Activated CD4-positive, alpha-beta T cell treated with anti-CD3 and anti-CD28 coated beads for 36 hours (primary cell): ENCODE results near the gene TEX22. TPM values are rescaled to one million over a fixed set of nuclear protein-coding genes. Genes with fewer than 3 reads are reported as not detected.

ENCODE experiments used
- ATAC-seq: fragments of 200-7000 bp; cut with Tn5 transposase; one replicate; pipeline ENCODE4 v1.10.0; 2021; ENCODE audit warnings: mild to moderate bottlenecking, moderate library complexity
- CTCF ChIA-PET: fragments of 350-600 bp; sonication (Branson Sonifier 250); formaldehyde crosslinking; loops from one replicate; lab custom pipeline; 2021; ENCODE audit warnings: antibody characterized with exemption; lab: Charles Lee
- POLR2A ChIA-PET: fragments of 350-600 bp; sonication (Branson Sonifier 250); formaldehyde crosslinking; loops from one replicate; lab custom pipeline; 2021; ENCODE audit warnings: antibody characterized with exemption, inconsistent platforms; lab: Charles Lee
- DNase-seq: peaks from one replicate; pipeline ENCODE4 v3.0.0-alpha.2; 2020
- H3K27ac Mint-ChIP-seq: one replicate; pipeline ENCODE4 v1.8.0; 2021; ENCODE audit warnings: mixed read lengths
- H3K27me3 Mint-ChIP-seq: one replicate; pipeline ENCODE4 v1.8.0; 2021; ENCODE audit warnings: mixed read lengths
- H3K36me3 Mint-ChIP-seq: one replicate; pipeline ENCODE4 v1.8.0; 2021; ENCODE audit warnings: low read depth, mixed read lengths
- H3K4me1 Mint-ChIP-seq: one replicate; pipeline ENCODE4 v1.8.0; 2021; ENCODE audit warnings: mixed read lengths
- H3K4me3 Mint-ChIP-seq: one replicate; pipeline ENCODE4 v1.8.0; 2021; ENCODE audit warnings: mild to moderate bottlenecking, moderate library complexity, mixed read lengths
- H3K9me3 Mint-ChIP-seq: one replicate; pipeline ENCODE4 v1.8.0; 2021; ENCODE audit warnings: low read depth, mixed read lengths
- intact Hi-C, 2 experiments: fragments of 100-400 bp; cut with DNase I in 1 of 2; cut with micrococcal nuclease in 1 of 2; formaldehyde crosslinking; loops; one replicate each; pipeline versions ENCODE4 v1.14.2 to v1.15.1; 2022 to 2024; cut with DNase I, micrococcal nuclease
- total RNA-seq, 2 experiments: library from RNA; stranded (reverse); gene quantifications; one replicate each; pipeline ENCODE4 v1.2.3, GENCODE V29; 2021

The TEX22 gene
- total RNA-seq, 2 experiments from 2014 or later: 1.4 to 2.4 TPM

- Mint-ChIP-seq H3K4me3 (no peak overlapping the region), H3K27me3 (no peaks in the 10 kb centered on the region), H3K4me1 (no peaks in the 10 kb centered on the region), H3K9me3 (no peaks in the 10 kb centered on the region), H3K36me3 (no peaks in the 10 kb centered on the region), H3K27ac (no peak overlapping the region)
- ATAC-seq: no peak
- intact Hi-C loops: no loop called here
- ChIA-PET POLR2A (no interaction called here), CTCF (interaction anchor here (0.6 kb wide), 1 partner anchor 1144 kb away, joined by 3 read pairs; no protein-coding TSS in a partner anchor)
- no peak for DNase-seq
Measured at GRCh38 chr14:105386581-105387529, 11.5 kb upstream of the TEX22 start.

- no peaks in the 10 kb centered on the region for H3K4me1 Mint-ChIP-seq
- CTCF ChIA-PET: interaction anchor here (0.6 kb wide), 1 partner anchor 1143 kb away, joined by 3 read pairs; no protein-coding TSS in a partner anchor
- H3K27me3 Mint-ChIP-seq: no peaks in the 10 kb centered on the region
- H3K9me3 Mint-ChIP-seq: no peaks in the 10 kb centered on the region
- no peaks in the 10 kb centered on the region for H3K36me3 Mint-ChIP-seq
- H3K27ac Mint-ChIP-seq: no peak overlapping the region
- no peak for ATAC-seq
- POLR2A ChIA-PET: no interaction called here
- H3K4me3 Mint-ChIP-seq: no peak overlapping the region
- DNase-seq: no peak
- intact Hi-C loops: no loop called here
Measured at GRCh38 chr14:105387530-105387922, 10.8 kb upstream of the TEX22 start.

GRCh38 chr14:105388110-105388951 lies 10.0 kb upstream of the TEX22 start:
- DNase-seq: no peak
- intact Hi-C loops: no loop called here
- H3K4me3 Mint-ChIP-seq: no peak overlapping the region
- no peak overlapping the region for H3K27ac Mint-ChIP-seq
- H3K4me1 Mint-ChIP-seq: no peaks in the 10 kb centered on the region
- CTCF ChIA-PET: interaction anchor here (1.0 kb wide), 1 partner anchor 18 kb away, joined by 5 read pairs; no protein-coding TSS in a partner anchor
- no peaks in the 10 kb centered on the region for H3K27me3 Mint-ChIP-seq
- ATAC-seq: no peak
- H3K36me3 Mint-ChIP-seq: no peaks in the 10 kb centered on the region
- no peaks in the 10 kb centered on the region for H3K9me3 Mint-ChIP-seq
- POLR2A ChIA-PET: no interaction called here

DNA sequence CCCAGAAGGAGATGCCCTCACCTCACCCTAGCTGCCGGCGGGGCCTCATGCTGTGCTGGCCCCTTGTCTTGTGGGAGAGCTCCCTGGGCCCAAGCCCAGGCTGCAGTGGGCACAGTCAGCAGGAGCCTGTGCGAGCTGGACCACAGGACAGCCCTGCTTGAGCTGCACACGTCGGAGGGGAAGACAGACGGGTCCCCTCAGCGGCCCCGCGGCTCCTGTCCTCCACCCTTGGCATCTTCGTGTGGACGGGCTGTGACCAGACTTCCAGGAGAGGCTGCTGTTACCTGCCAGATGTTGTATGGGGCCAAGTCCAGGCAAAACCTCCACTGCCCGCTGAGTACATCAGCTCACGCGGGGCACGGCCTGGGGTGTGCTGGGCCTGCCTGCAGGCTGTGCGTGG lies 9.4 kb upstream of the TEX22 start:
- ChIA-PET CTCF (interaction anchor here (1.0 kb wide), 1 partner anchor 19 kb away, joined by 5 read pairs; no protein-coding TSS in a partner anchor), POLR2A (no interaction called here)
- no peaks in the 10 kb centered on the region for H3K36me3 Mint-ChIP-seq
- no peak overlapping the region for H3K27ac Mint-ChIP-seq
- H3K9me3 Mint-ChIP-seq: no peaks in the 10 kb centered on the region
- no peaks in the 10 kb centered on the region for H3K27me3 Mint-ChIP-seq
- H3K4me1 Mint-ChIP-seq: no peaks in the 10 kb centered on the region
- no peak overlapping the region for H3K4me3 Mint-ChIP-seq
- ATAC-seq: no peak
- intact Hi-C loops: no loop called here
- no peak for DNase-seq

- ATAC-seq (no peak), DNase-seq (no peak)
- H3K4me1 Mint-ChIP-seq: no peaks in the 10 kb centered on the region
- no peak overlapping the region for H3K27ac Mint-ChIP-seq
- H3K36me3 Mint-ChIP-seq: no peaks in the 10 kb centered on the region
- no peak overlapping the region for H3K4me3 Mint-ChIP-seq
- no peaks in the 10 kb centered on the region for H3K9me3 Mint-ChIP-seq
- no peaks in the 10 kb centered on the region for H3K27me3 Mint-ChIP-seq
- CTCF ChIA-PET: interaction anchor here (0.6 to 1.8 kb wide), 6 partner anchors 18 to 140 kb away, joined by 3 to 5 read pairs (median 4); no protein-coding TSS in a partner anchor
- POLR2A ChIA-PET: no interaction called here
- intact Hi-C loops: no loop called here
Measured at GRCh38 chr14:105389534-105389933, 8.8 kb upstream of the TEX22 start.

DNA sequence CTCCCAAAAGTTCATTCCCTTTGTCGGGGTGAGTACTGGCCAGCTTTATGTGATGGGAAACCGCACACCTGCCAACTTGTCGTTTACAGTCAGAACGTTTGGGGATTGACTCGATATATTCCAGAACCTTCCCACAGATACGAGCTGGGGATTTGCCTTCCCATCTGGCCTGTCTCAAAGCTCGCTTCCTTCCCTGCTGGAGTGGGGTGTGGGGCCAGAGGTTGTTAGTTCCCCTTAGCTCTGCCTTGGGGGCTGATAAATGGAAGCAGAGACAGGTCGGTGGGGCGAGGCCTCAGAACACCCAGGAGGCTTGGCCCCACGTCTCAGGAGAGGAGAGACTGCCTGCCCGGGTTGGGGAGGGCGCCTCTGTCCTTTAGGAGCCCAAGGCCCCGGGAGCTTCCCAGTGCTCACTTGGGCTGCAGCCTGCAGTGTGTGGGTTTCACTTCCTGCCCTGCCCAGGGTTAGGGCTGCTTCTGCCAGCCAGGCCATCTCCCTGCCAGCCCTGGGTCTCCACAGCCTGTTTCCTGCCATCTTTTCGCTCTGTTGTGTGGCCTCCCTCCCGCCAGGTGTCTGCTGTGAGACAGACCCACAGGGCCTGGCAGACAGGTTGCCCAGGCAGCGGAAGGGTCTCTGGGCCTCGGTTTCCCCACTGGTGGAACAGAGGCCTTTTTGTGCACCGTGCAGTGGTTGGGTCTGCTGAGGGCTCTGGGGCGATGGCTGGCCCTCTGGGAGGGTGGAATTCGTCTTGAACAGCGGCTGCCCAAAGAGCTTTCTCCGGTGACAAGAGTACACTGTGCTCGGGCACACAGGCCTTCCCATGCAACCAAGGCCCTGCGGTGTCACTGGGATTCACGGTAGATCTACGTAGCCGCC lies 8.1 kb upstream of the TEX22 start:
- ChIA-PET CTCF (interaction anchor here (0.6 to 1.8 kb wide), 7 partner anchors 19 to 527 kb away, joined by 3 to 4 read pairs (median 3); no protein-coding TSS in a partner anchor), POLR2A (no interaction called here)
- no peak overlapping the region for H3K4me3 Mint-ChIP-seq
- no peaks in the 10 kb centered on the region for H3K36me3 Mint-ChIP-seq
- H3K9me3 Mint-ChIP-seq: no peaks in the 10 kb centered on the region
- no peaks in the 10 kb centered on the region for H3K4me1 Mint-ChIP-seq
- no peaks in the 10 kb centered on the region for H3K27me3 Mint-ChIP-seq
- DNase-seq (no peak), ATAC-seq (peak; percentile 44)
- H3K27ac Mint-ChIP-seq: no peak overlapping the region
- intact Hi-C loops: no loop called here

- H3K27me3 Mint-ChIP-seq: no peaks in the 10 kb centered on the region
- ATAC-seq: no peak
- H3K27ac Mint-ChIP-seq: no peak overlapping the region
- CTCF ChIA-PET: interaction anchor here (0.7 to 1.8 kb wide), 3 partner anchors 20 to 528 kb away, joined by 3 to 4 read pairs (median 3); no protein-coding TSS in a partner anchor
- no peak overlapping the region for H3K4me3 Mint-ChIP-seq
- DNase-seq: no peak
- no peaks in the 10 kb centered on the region for H3K9me3 Mint-ChIP-seq
- POLR2A ChIA-PET: no interaction called here
- no peaks in the 10 kb centered on the region for H3K36me3 Mint-ChIP-seq
- no peaks in the 10 kb centered on the region for H3K4me1 Mint-ChIP-seq
- intact Hi-C loops: no loop called here
Measured at GRCh38 chr14:105390849-105391500, 7.4 kb upstream of the TEX22 start.

DNA sequence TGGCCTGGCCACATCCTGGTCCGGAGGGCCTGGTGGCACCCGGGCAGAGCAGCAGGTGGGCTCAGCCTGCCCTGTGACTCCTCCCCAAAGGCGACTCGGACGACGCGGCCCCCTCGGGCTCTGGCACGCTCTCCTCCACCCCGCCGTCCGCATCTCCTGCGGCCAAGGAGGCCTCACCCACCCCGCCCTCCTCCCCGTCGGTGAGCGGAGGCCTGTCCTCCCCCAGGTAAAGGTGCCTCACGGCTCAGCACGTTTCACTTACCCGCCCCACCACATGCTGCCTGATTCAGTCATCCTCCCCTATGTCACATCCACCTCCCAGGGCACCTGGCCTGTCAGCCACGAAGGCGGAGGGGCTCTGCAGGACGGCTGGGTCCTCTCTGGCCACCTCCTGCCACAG lies 6.8 kb upstream of the TEX22 start:
- H3K27ac Mint-ChIP-seq: no peak overlapping the region
- no peak for ATAC-seq
- DNase-seq: no peak
- no peaks in the 10 kb centered on the region for H3K9me3 Mint-ChIP-seq
- intact Hi-C loops: no loop called here
- H3K4me1 Mint-ChIP-seq: no peaks in the 10 kb centered on the region
- no peaks in the 10 kb centered on the region for H3K27me3 Mint-ChIP-seq
- no peak overlapping the region for H3K4me3 Mint-ChIP-seq
- POLR2A ChIA-PET: no interaction called here
- H3K36me3 Mint-ChIP-seq: no peaks in the 10 kb centered on the region
- CTCF ChIA-PET: interaction anchor here (0.6 to 0.9 kb wide), 2 partner anchors 11 to 20 kb away, joined by 3 to 4 read pairs; no protein-coding TSS in a partner anchor

DNA sequence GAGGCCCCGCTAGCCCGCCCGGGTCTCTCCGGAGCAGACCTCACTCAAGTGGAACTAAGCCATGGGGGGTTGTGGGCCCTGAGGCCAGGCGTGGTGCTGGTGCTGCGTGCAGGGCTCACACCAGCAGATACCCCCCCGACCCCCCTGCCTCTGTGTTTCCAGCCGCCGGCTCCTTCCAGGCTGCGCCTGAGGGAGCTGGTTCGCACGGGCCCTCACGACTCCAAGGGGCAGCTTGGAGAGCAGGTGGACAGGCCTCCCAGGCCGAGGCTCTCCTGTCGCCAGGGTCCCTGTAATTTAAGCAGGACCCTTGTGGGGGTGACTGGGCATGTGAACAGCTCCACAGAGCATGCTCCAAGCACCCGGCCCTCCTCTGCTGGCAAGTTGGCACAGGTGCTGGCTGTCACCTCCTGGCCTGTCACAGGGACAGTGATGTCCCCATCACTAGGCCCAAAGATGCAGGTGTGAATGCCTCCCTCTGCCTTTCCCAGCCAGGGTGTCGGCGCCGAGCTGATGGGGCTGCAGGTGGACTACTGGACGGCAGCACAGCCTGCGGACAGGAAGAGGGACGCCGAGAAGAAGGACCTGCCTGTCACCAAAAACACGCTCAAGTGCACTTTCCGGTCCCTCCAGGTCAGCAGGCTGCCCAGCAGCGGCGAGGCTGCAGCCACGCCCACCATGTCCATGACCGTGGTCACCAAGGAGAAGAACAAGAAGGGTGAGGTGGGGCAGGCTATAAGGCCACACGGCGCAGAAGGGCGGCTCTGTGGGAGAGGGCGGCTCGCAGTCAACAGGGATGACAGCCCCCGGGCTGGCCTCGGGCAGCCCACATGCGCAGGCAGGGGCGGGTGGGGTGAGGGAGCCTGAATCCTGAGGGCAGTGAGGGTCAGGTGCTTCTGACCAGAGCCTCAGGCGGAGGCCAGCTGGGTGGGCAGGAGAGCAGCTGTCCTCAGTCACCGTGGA lies 5.9 kb upstream of the TEX22 start:
- no peaks in the 10 kb centered on the region for H3K4me1 Mint-ChIP-seq
- ChIA-PET POLR2A (no interaction called here), CTCF (interaction anchor here (0.6 kb wide), 1 partner anchor 10 kb away, joined by 4 read pairs; no protein-coding TSS in a partner anchor)
- H3K27me3 Mint-ChIP-seq: no peaks in the 10 kb centered on the region
- no peaks in the 10 kb centered on the region for H3K9me3 Mint-ChIP-seq
- no peaks in the 10 kb centered on the region for H3K36me3 Mint-ChIP-seq
- ATAC-seq: no peak
- intact Hi-C loops: no loop called here
- no peak overlapping the region for H3K27ac Mint-ChIP-seq
- H3K4me3 Mint-ChIP-seq: no peak overlapping the region
- no peak for DNase-seq
